H9 (cell line): ENCODE results near the gene SH3BP2. TPM values are rescaled to one million over a fixed set of nuclear protein-coding genes. Genes with fewer than 3 reads are reported as not detected.

ENCODE experiments used
- DNase-seq: peaks from one replicate; pipeline ENCODE4 v3.0.0-alpha.2; 2017
- H2AFZ ChIP-seq: one replicate; pipeline ENCODE4 v1.6.1; 2013; ENCODE audit warnings: mild to moderate bottlenecking, low read length, control low read depth, moderate library complexity
- H2AK5ac ChIP-seq: 2 replicates; pipeline ENCODE4 v1.6.1; 2013; ENCODE audit warnings: low read length, control low read depth, mixed read lengths; ENCODE audit not compliant: insufficient read length
- H2BK120ac ChIP-seq: one replicate; pipeline ENCODE4 v1.6.1; 2013; ENCODE audit warnings: low read depth, mild to moderate bottlenecking, low read length, control low read depth, inconsistent platforms; ENCODE audit not compliant: poor library complexity, severe bottlenecking
- H2BK12ac ChIP-seq: 2 replicates; pipeline ENCODE4 v1.6.1; 2013; ENCODE audit warnings: low read length, control low read depth, mixed read lengths, low read depth; ENCODE audit not compliant: insufficient read length
- H2BK15ac ChIP-seq: 2 replicates; pipeline ENCODE4 v1.6.1; 2013; ENCODE audit warnings: low read depth, low read length, control low read depth
- H2BK20ac ChIP-seq: one replicate; pipeline ENCODE4 v1.6.1; 2013; ENCODE audit warnings: low read depth, mild to moderate bottlenecking, low read length, control low read depth, inconsistent platforms; ENCODE audit not compliant: poor library complexity, severe bottlenecking
- H2BK5ac ChIP-seq: 2 replicates; pipeline ENCODE4 v1.6.1; 2013; ENCODE audit warnings: low read length, control low read depth, mixed read lengths; ENCODE audit not compliant: insufficient read length
- H3K14ac ChIP-seq: 2 replicates; pipeline ENCODE4 v1.6.1; 2013; ENCODE audit warnings: low read length, control low read depth; ENCODE audit not compliant: insufficient read depth
- H3K18ac ChIP-seq: 2 replicates; pipeline ENCODE4 v1.6.1; 2013; ENCODE audit warnings: low read depth, mild to moderate bottlenecking, mixed read lengths, low read length, control low read depth; ENCODE audit not compliant: insufficient read length
- H3K23ac ChIP-seq: 2 replicates; pipeline ENCODE4 v1.6.1; 2013; ENCODE audit warnings: low read length, control low read depth, mixed read lengths, low read depth; ENCODE audit not compliant: insufficient read length
- H3K23me2 ChIP-seq: 2 replicates; pipeline ENCODE4 v1.6.1; 2013; ENCODE audit warnings: low read depth, mild to moderate bottlenecking, mixed read lengths, low read length, control low read depth; ENCODE audit not compliant: insufficient read length, poor library complexity, severe bottlenecking
- H3K27ac ChIP-seq: 2 replicates; pipeline ENCODE4 v1.5.1; 2013; ENCODE audit warnings: low read length, control low read depth, mixed read lengths, low read depth; ENCODE audit not compliant: insufficient read length
- H3K27me3 ChIP-seq: 2 replicates; pipeline ENCODE4 v1.6.1; 2013; ENCODE audit warnings: low read length, control low read depth, inconsistent platforms; ENCODE audit not compliant: insufficient read depth
- H3K4ac ChIP-seq: 2 replicates; pipeline ENCODE4 v1.6.1; 2013; ENCODE audit warnings: low read depth, mild to moderate bottlenecking, control low read depth, inconsistent platforms, low read length, moderate library complexity
- H3K4me1 ChIP-seq: 2 replicates; pipeline ENCODE4 v1.6.1; 2013; ENCODE audit warnings: low read length, control low read depth, inconsistent platforms; ENCODE audit not compliant: insufficient read depth
- H3K4me2 ChIP-seq: 2 replicates; pipeline ENCODE4 v1.6.1; 2013; ENCODE audit warnings: low read length, control low read depth, mixed read lengths; ENCODE audit not compliant: insufficient read length, insufficient read depth
- H3K56ac ChIP-seq: 2 replicates; pipeline ENCODE4 v1.6.1; 2013; ENCODE audit warnings: low read depth, mild to moderate bottlenecking, mixed read lengths, low read length, control low read depth; ENCODE audit not compliant: insufficient read length
- H3K79me1 ChIP-seq: 2 replicates; pipeline ENCODE4 v1.6.1; 2013; ENCODE audit warnings: low read depth, mild to moderate bottlenecking, moderate library complexity, low read length, control low read depth, inconsistent platforms; ENCODE audit not compliant: insufficient read depth, poor library complexity, severe bottlenecking
- H3K79me2 ChIP-seq: 2 replicates; pipeline ENCODE4 v1.6.1; 2013; ENCODE audit warnings: low read length, control low read depth, inconsistent platforms; ENCODE audit not compliant: insufficient read depth
- H3K9ac ChIP-seq: 2 replicates; pipeline ENCODE4 v1.6.1; 2013; ENCODE audit warnings: low read length, control low read depth, mixed read lengths; ENCODE audit not compliant: insufficient read length; ENCODE audit errors: extremely low read depth
- H3K9me3 ChIP-seq: one replicate; pipeline ENCODE4 v1.6.1; 2013; ENCODE audit warnings: low read depth, low read length, inconsistent platforms; ENCODE audit not compliant: control insufficient read depth
- H3T11ph ChIP-seq: one replicate; pipeline ENCODE4 v1.6.1; 2013; ENCODE audit warnings: mild to moderate bottlenecking, low read length, control low read depth, inconsistent platforms
- H4K20me1 ChIP-seq: one replicate; pipeline ENCODE4 v1.6.1; 2013; ENCODE audit not compliant: control insufficient read depth, insufficient read length, insufficient read depth
- H4K5ac ChIP-seq: 2 replicates; pipeline ENCODE4 v1.6.1; 2013; ENCODE audit warnings: low read depth, mild to moderate bottlenecking, mixed read lengths, low read length, control low read depth; ENCODE audit not compliant: insufficient read length
- H4K8ac ChIP-seq: replicated peaks from 2 replicates; pipeline ENCODE4 v1.6.1; 2013; ENCODE audit warnings: low read length, control low read depth, mixed read lengths, low read depth; ENCODE audit not compliant: insufficient read length
- H4K91ac ChIP-seq: 2 replicates; pipeline ENCODE4 v1.6.1; 2013; ENCODE audit warnings: low read depth, mild to moderate bottlenecking, moderate library complexity, mixed read lengths, low read length, control low read depth; ENCODE audit not compliant: insufficient read length
- H3K27ac Mint-ChIP-seq, 3 experiments: 2 replicates in 2 of 3; 3 replicates in 1 of 3; pipeline ENCODE4 v1.8.0; 2020 to 2021; ENCODE audit warnings: mixed read lengths in 3 of 3, mild to moderate bottlenecking in 1 of 3, moderate library complexity in 1 of 3
- H3K27me3 Mint-ChIP-seq: 2 replicates; pipeline ENCODE4 v1.8.0; 2021; ENCODE audit warnings: low read depth, mild to moderate bottlenecking, moderate library complexity, mixed read lengths
- H3K36me3 Mint-ChIP-seq, 3 experiments: 2 replicates in 2 of 3; 3 replicates in 1 of 3; pipeline ENCODE4 v1.8.0; 2020 to 2021; ENCODE audit warnings: low read depth in 3 of 3, mixed read lengths in 3 of 3; ENCODE audit not compliant: insufficient read depth in 1 of 3
- H3K4me1 Mint-ChIP-seq, 2 experiments: 2 replicates each; pipeline ENCODE4 v1.8.0; 2020; ENCODE audit warnings: mixed read lengths in 2 of 2
- H3K4me3 Mint-ChIP-seq, 2 experiments: 2 replicates in 1 of 2; 3 replicates in 1 of 2; pipeline ENCODE4 v1.8.0; 2020 to 2021; ENCODE audit warnings: mild to moderate bottlenecking in 2 of 2, mixed read lengths in 2 of 2, moderate library complexity in 1 of 2
- H3K9me3 Mint-ChIP-seq, 2 experiments: 2 replicates in 1 of 2; 3 replicates in 1 of 2; pipeline ENCODE4 v1.8.0; 2020; ENCODE audit warnings: mild to moderate bottlenecking in 2 of 2, mixed read lengths in 2 of 2, moderate library complexity in 1 of 2
- WGBS: extraction: QIAGEN DNeasy Blood & Tissue Kit; methylation state at CpG from one replicate; pipeline ENCODE4 v1.1.7; 2013; ENCODE audit warnings: missing lambda C conversion rate, low lambda C conversion rate, mixed read lengths; ENCODE audit not compliant: insufficient read length; ENCODE audit errors: extremely low coverage; 5-methylcytosine and 5-hydroxymethylcytosine counted together
- total RNA-seq: library from RNA; stranded (reverse); gene quantifications from 2 replicates; pipeline ENCODE4 v1.2.1, GENCODE V29; 2021
- TF ChIP-seq, protein P1 (sequence below): fragments of 200-600 bp; sonication (generic); conservative IDR thresholded peaks from 3 replicates; pipeline ENCODE4 v1.8.0; 2021; ENCODE audit warnings: antibody characterized with exemption, mild to moderate bottlenecking

Gene SH3BP2
- total RNA-seq, 1 experiment from 2014 or later, result 37.6 TPM

DNA sequence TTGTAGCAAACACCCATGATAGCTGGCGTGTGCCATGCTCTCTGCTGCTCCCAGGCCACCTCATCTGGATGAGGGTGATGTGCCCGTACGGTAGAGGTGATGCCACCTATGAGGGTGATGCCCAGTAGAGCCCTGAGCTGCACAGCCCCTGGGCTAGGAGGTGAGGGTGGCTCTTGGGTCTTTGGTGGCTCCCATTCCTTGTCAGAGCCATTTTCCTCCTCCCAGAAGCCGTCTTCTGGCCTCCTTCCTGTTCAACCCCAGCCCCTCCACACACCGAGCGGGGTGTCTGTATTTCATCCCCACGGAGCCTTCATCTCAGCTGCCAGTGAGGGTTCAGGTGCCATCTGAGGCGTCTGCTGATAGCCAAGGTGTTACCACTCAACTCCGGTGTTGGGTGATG lies 24.8 kb upstream of the SH3BP2 start:
- Histone ChIP-seq H2BK5ac (no peak overlapping the region), H2BK120ac (no peak overlapping the region), H3K14ac (no peak overlapping the region), H3K79me1 (no peaks in the 10 kb centered on the region), H3K4me2 (no peak overlapping the region), H3K56ac (no peak overlapping the region), H2AFZ (no peak overlapping the region), H3K27me3 (no peaks in the 10 kb centered on the region), H3K23me2 (no peaks in the 10 kb centered on the region), H3K79me2 (no peaks in the 10 kb centered on the region), H4K20me1 (no peaks in the 10 kb centered on the region), H4K5ac (no peak overlapping the region), H3K4me1 (no peaks in the 10 kb centered on the region), H4K8ac (no peak overlapping the region), H3K18ac (no peak overlapping the region), H2BK15ac (no peak overlapping the region), H3T11ph (no peak overlapping the region), H3K27ac (no peak overlapping the region), H3K9me3 (no peaks in the 10 kb centered on the region), H2AK5ac (no peak overlapping the region), H3K23ac (no peak overlapping the region), H3K9ac (no peak overlapping the region), H2BK12ac (no peak overlapping the region), H3K4ac (no peak overlapping the region), H2BK20ac (no peak overlapping the region), H4K91ac (no peak overlapping the region)
- H3K36me3 Mint-ChIP-seq, result peaks cover 0 to 13% (median 5%) of the 10 kb centered on the region in 3 experiments; a peak in 4 of 7 replicates
- peaks cover 12 to 14% of the 10 kb centered on the region in 2 experiments; a peak in 4 of 5 replicates for H3K9me3 Mint-ChIP-seq
- no peak overlapping the region; a peak in 1 of 7 replicates for H3K27ac Mint-ChIP-seq
- H3K4me3 Mint-ChIP-seq, result no peak overlapping the region
- no peak for DNase-seq
- H3K27me3 Mint-ChIP-seq, result peaks cover 2% of the 10 kb centered on the region
- TF ChIP-seq, protein P1, sequence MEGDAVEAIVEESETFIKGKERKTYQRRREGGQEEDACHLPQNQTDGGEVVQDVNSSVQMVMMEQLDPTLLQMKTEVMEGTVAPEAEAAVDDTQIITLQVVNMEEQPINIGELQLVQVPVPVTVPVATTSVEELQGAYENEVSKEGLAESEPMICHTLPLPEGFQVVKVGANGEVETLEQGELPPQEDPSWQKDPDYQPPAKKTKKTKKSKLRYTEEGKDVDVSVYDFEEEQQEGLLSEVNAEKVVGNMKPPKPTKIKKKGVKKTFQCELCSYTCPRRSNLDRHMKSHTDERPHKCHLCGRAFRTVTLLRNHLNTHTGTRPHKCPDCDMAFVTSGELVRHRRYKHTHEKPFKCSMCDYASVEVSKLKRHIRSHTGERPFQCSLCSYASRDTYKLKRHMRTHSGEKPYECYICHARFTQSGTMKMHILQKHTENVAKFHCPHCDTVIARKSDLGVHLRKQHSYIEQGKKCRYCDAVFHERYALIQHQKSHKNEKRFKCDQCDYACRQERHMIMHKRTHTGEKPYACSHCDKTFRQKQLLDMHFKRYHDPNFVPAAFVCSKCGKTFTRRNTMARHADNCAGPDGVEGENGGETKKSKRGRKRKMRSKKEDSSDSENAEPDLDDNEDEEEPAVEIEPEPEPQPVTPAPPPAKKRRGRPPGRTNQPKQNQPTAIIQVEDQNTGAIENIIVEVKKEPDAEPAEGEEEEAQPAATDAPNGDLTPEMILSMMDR, result no peak
- H3K4me1 Mint-ChIP-seq, result peaks cover 19% of the 10 kb centered on the region in 2 experiments
- WGBS, result no CpG with 5 or more reads among the region's 9 CpGs
